HG02885 (cell line): Measurements from ENCODE around the gene NEDD4L.
"Not testable (repeated sequence)": the region's sequence is repeated elsewhere in the genome, so short reads cannot be mapped to it uniquely, and the experiment has no call there.

Source experiments
- ATAC-seq: cut with Tn5 transposase; IDR thresholded peaks from one replicate; pipeline ENCODE4 v1.9.1; 2021; ENCODE audit warnings: mild to moderate bottlenecking; ENCODE audit not compliant: unreplicated experiment, poor library complexity

NEDD4L gene

DNA sequence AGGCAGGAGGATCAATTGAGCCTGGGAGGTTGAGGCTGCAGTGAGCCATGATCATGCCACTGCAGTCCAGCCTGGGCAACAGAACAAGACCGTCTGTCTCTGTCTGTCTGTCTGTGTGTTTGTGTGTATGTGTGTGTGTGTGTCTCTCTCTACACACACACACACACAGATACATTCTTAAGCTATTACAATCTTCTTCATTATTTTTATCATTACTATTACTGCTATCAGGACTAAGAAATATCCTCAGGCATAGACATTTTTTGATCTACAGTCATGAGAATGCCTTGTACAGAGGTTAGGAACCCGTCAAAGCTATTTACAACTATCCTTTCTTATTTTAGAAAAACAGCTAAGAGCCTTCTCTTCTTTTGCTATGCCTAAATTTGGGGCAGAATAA, 207.4 kb downstream of the NEDD4L start:
- no peak for ATAC-seq

DNA sequence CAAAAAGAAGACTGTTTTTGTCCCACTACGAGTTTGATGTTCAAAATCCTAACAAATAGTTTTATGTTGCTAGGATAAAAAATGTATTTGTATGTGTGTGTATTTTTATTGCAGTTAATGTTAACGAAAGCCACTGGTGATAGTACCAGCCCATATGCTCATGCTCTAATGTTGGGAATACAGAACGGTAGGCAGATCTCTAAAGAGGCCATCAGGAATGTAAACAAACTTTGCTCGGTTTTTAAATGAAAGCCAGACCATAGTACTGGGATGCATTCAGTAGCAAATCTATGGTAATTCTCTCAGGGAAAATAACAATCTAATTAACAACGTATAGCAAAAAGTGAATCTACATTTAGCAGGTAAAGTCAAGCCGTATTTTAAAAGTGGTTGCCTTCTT, 208.1 kb downstream of the NEDD4L start:
- ATAC-seq: no peak

DNA sequence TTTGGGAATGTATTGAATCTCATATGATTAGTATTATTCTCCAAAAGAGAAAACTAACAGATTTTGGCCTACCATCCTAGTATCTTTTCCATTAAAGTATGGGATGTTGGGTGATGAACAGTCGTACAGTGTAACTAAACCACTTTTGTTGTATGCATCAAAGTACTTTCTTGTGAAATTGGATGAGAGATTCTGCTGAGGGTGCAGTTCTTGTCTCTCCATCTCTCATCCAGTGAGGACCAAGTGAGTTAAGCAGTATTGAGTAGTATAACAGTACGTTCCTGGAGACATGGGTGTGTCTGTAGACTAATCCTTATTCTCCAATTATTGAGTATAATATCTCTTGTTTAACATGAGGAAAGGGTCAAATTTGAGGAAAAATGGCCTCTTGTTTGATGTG, 209.3 kb downstream of the NEDD4L start:
- ATAC-seq: no peak

DNA sequence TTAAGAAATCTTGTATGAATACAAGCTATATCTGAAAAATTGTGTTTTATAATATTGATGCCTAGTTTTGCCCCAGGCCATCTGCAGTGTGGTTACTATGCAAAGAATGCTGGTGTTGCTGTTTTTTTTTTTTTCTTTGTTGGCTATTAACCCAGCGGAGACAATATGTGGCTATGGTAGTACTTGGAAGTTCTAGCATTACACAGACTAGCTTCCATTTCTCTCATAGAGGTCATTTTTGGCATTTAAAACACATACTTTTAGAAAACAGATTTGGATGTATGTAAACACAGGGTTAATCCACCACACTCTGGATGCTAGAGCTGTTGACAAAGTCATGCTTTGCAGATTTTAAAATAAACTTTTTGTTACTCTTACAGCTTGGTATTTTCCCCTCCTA, 209.8 kb downstream of the NEDD4L start:
- no peak for ATAC-seq

- ATAC-seq: no peak
These were observed 211.0 kb downstream of the NEDD4L start for GRCh38 chr18:58254873-58255511.

DNA sequence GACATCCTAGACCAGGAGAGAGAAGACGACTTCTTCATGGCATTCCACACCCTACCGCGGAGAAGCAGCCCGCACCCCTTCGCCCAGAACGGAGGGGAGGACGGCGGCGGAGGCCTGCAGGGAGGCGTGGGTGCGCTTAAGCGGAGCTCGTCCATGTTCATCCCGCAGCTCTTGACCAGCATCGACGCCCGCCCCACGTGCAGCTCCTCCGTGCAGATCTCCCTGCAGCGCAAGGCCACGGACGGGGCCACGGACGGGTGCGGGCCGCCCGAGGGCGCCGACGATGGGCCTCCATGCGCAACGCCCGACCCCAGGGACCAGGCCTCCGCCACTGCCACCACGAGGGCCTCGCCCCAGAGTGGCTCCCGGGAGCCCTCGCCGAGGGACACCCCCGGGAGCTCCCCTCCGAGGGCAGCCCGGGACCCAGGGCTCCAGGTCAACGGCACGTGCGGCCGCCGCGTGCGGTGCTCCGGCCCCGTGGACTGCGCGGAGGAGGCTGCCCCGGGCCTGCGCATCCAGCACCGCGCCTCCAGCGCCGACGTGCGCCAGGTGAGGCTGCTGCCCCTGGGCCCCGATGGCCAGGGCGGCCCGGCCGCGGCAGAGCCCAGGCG, 211.8 kb downstream of the NEDD4L start:
- no peak for ATAC-seq

- no peak for ATAC-seq
These were observed 212.5 kb downstream of the NEDD4L start for GRCh38 chr18:58256316-58257080.

DNA sequence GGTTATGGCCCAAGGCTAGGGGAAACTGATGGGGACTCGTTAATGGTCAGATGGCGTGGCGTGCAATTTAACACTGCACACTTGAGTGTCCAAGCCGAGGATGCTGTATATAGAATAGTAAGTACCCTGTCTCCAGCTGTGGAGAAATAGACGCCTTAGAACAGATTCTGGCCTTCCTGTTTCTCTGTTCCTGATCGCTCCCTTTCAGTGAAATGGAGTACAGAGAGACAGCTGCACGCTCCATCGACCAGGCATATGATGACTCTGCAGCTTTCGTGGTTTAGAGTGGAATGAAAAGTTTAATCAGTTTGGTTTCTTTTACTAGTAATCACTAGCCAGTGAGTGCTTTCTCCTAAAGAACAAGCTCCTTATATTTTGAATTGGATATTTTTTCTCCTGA, 213.4 kb downstream of the NEDD4L start:
- ATAC-seq: no peak

DNA sequence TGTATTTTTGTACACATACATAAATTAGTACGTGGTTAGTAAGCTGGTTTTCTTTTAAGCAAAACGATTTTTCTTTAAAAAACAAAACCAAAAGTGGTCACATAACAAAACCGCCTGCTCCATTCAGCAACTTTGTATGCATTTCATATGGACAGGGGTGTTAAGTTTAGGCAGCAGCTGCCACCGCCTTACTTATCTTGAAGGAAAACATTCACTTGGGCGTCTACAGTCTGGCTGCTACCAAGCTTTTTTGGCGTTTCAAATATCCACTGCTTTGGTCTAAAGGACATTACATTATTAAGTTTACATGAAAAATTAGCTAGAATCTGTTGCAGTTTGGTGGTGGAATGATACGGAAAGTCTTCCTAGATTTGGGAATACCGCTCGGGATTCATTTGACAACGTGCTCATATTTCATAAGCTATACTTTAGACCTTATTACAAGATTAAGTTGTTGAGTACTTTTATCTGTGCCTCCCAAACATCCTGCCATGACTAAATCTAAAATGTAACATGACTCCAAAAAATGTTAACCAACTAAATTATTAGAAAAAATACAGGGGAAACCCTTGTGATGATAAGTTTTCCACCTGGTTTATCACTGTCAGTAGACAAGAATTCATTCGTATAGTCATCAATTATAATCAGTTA, 214.8 kb downstream of the NEDD4L start:
- ATAC-seq: no peak

DNA sequence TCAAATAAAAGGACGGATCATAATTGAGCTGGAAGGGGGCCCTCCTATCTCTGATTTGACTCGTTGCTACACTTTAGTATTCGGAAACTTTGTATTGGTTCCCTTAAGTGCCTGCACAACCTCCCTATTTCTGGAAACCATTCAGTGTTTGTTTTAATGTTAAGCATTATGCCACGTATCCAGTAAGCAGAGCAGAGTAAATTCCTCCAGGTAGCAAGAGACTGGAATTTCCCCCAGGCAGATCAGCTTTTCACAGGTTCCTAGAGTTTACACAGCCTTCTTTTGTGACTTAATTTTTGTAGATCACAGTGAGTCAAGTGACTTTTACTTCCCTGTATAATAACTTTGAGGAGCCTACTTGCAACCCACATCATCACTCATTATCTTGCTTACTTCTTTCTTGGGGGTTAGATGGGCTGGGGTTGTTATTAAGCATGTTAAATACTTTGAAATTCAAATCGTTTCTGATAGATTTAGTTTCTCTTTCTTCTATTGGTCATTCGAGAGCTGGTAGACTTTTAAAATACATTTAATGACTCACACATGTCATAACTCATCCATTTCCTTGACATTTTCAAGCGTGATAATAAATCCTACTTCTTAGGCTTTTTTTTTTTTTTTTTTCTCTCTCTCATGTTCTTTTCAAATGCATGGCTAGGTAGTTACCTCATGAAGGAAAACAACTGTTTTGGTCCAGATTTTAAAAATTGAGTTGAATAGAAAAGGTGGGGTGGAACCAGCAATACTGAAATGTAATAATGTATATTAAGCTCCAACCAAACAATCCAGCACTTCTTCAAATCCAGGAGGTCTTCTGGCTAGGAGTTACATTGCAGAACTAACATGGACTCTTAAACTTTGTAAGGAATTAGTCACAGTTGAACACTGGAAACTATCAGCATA, 219.3 kb downstream of the NEDD4L start:
- no peak for ATAC-seq

GRCh38 chr18:58264075-58264474, 220.0 kb downstream of the NEDD4L start:
- no peak for ATAC-seq

DNA sequence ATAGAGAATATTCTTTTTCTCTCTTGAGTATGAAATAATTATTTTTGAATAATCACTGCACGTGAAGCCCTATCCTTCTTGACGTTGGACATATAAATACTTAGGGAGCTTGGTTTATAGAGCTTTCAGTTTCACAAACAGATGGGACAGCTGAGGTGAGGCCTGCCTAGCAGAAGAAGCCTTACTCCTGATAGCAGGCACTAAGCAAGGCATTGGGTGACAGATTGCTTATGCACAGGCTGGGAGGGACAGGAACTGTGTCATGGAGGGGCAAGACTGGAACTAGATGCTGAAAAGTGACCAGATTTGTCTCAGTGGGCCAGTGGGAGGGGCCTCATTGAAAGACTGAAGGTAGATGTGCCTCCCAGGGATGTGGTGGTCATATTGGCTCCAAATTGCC, 220.8 kb downstream of the NEDD4L start:
- no peak for ATAC-seq

DNA sequence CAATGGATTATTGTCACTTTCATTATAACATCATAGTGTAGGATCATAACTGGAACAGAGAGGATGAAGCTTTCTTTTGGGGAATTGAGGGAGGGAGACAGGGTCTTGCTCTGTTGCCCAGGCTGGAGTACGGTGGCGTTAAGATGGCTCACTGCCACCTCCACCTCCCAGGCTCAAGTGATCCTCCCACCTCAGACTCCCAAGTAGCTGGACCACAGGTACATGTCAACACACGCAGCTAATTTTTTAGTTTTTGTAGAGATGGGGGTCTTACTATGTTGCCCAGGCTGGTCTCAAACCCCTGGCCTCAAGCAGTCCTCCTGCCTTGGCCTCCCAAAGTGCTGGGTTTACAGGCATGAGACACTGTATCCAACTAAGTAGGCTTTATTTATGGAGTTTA, 221.5 kb downstream of the NEDD4L start:
- not testable (repeated sequence) for ATAC-seq

DNA sequence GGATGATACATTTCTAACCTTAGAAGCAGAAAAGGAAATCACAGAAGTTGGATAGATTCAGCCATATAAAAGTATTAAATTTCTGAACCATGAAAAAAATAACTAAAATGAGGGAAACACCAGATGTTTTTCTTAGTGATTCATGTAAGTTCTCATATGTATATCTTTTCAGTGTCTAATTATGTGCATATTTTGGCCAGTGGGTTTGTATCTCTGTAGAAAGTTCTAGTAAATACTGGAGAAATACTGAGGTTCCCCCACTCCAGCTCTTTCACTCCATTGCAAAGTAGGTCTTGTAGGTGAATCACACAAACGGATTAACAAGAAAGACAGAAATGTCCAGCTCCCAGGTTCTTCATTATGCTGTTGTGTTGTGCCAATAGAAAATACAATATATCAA, 222.3 kb downstream of the NEDD4L start:
- ATAC-seq: no peak

- no peak for ATAC-seq
These were observed 223.5 kb downstream of the NEDD4L start for GRCh38 chr18:58267493-58267892.

- no peak for ATAC-seq
These were observed 224.8 kb downstream of the NEDD4L start for GRCh38 chr18:58268849-58269248.

DNA sequence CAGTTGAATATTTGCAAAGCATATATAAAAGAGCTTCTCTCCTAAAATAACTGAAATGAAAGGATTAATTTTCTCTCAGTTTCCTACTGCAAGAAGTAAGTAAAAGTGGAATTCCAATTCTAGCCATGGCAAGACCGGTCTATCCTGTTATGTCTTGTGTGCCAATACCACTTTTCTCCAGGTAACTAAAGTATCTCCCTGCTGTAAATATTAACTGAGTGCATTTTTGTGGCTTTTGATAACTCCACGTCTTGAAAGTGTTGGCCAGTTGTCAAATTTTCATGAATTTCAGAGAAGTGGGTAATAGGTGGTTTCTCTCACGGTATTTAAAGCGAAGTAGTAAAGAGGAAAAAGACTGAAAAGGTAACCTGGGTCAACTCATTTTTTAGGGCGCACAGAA, 225.9 kb downstream of the NEDD4L start:
- ATAC-seq: no peak

GRCh38 chr18:58270396-58270795, 226.4 kb downstream of the NEDD4L start:
- no peak for ATAC-seq

GRCh38 chr18:58271770-58272169, 227.7 kb downstream of the NEDD4L start:
- ATAC-seq: no peak

DNA sequence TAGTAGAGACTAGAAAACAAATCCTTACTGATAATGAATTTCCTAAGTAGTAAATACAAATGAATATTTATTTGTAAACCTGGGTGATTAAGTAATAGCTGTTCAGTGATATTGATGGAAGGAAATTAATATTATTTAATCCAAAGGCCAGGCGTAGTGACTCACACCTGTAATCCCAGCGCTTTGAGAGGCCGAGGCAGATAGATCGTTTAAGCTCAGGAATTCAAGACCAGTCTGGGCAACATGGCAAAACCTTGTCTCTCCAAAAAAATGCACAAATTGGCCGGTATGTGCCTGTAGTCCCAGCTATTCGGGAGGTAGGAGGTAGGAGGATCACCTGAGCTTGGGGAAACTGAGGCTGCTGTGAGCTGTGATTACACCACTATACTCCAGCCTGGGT, 228.2 kb downstream of the NEDD4L start:
- no peak for ATAC-seq
